Parathyroid adenoma (tissue), 2 donors: ENCODE results near the gene OASL.
"Not testable (repeated sequence)": the region's sequence is repeated elsewhere in the genome, so short reads cannot be mapped to it uniquely, and the experiment has no call there.

Experiments used
- H2AFZ ChIP-seq: fragments of 300-600 bp; sonication (generic); one replicate; pipeline ENCODE4 v1.7.0; 2017; ENCODE audit warnings: antibody characterized with exemption, mild to moderate bottlenecking
- H3K27ac ChIP-seq: fragments of 300-600 bp; sonication (generic); one replicate; pipeline ENCODE4 v1.7.0; 2017
- H3K27me3 ChIP-seq: fragments of 300-600 bp; sonication (generic); one replicate; pipeline ENCODE4 v1.7.0; 2017; ENCODE audit warnings: low read length; ENCODE audit not compliant: control insufficient read depth, insufficient read depth
- H3K36me3 ChIP-seq: fragments of 300-600 bp; sonication (generic); one replicate; pipeline ENCODE4 v1.7.0; 2017; ENCODE audit warnings: low read length; ENCODE audit not compliant: control insufficient read depth, insufficient read depth
- H3K4me1 ChIP-seq: fragments of 300-600 bp; sonication (generic); one replicate; pipeline ENCODE4 v1.7.0; 2017; ENCODE audit warnings: control low read depth
- H3K4me2 ChIP-seq: fragments of 300-600 bp; sonication (generic); one replicate; pipeline ENCODE4 v1.7.0; 2017; ENCODE audit warnings: low read length
- H3K4me3 ChIP-seq: fragments of 300-600 bp; sonication (generic); one replicate; pipeline ENCODE4 v1.7.0; 2017; ENCODE audit warnings: low read depth, low read length
- H3K79me2 ChIP-seq: fragments of 300-600 bp; sonication (generic); one replicate; pipeline ENCODE4 v1.7.0; 2017; ENCODE audit warnings: control low read depth
- H3K9ac ChIP-seq: fragments of 300-600 bp; sonication (generic); one replicate; pipeline ENCODE4 v1.7.0; 2017; ENCODE audit warnings: mild to moderate bottlenecking
- H3K9me3 ChIP-seq: fragments of 300-600 bp; sonication (generic); one replicate; pipeline ENCODE4 v1.7.0; 2017; ENCODE audit warnings: low read length; ENCODE audit not compliant: control insufficient read depth
- CTCF ChIP-seq: fragments of 300-600 bp; sonication (generic); IDR thresholded peaks from one replicate; pipeline ENCODE4 v1.7.0; 2017; ENCODE audit warnings: antibody characterized with exemption, mild to moderate bottlenecking
- donor health status: primary hyperparathyroidism.

Gene OASL

GRCh38 chr12:121057794-121058193, 18.7 kb upstream of the OASL start:
- no peak for TF ChIP-seq CTCF
- Histone ChIP-seq H3K9me3 (no peaks in the 10 kb centered on the region), H3K27me3 (no peaks in the 10 kb centered on the region), H3K9ac (no peak overlapping the region), H3K79me2 (no peaks in the 10 kb centered on the region), H3K36me3 (no peaks in the 10 kb centered on the region), H3K4me1 (no peaks in the 10 kb centered on the region), H3K4me2 (no peak overlapping the region), H2AFZ (no peak overlapping the region), H3K4me3 (no peak overlapping the region), H3K27ac (no peak overlapping the region)

GRCh38 chr12:121053706-121054105, 14.7 kb upstream of the OASL start:
- H3K4me3 ChIP-seq: no peak overlapping the region
- H3K4me2 ChIP-seq: no peak overlapping the region
- no peak for TF ChIP-seq CTCF
- no peaks in the 10 kb centered on the region for H3K36me3 ChIP-seq
- no peaks in the 10 kb centered on the region for H3K79me2 ChIP-seq
- no peak overlapping the region for H3K27ac ChIP-seq
- no peaks in the 10 kb centered on the region for H3K9me3 ChIP-seq
- no peak overlapping the region for H2AFZ ChIP-seq
- no peaks in the 10 kb centered on the region for H3K4me1 ChIP-seq
- no peaks in the 10 kb centered on the region for H3K27me3 ChIP-seq
- H3K9ac ChIP-seq: no peak overlapping the region

- TF ChIP-seq CTCF: no peak
- Histone ChIP-seq H3K36me3 (no peaks in the 10 kb centered on the region), H2AFZ (no peak overlapping the region), H3K9me3 (no peaks in the 10 kb centered on the region), H3K79me2 (no peaks in the 10 kb centered on the region), H3K9ac (no peak overlapping the region), H3K4me3 (no peak overlapping the region), H3K27me3 (no peaks in the 10 kb centered on the region), H3K4me1 (no peaks in the 10 kb centered on the region), H3K27ac (no peak overlapping the region), H3K4me2 (no peak overlapping the region)
Measured at GRCh38 chr12:121050725-121051124, 11.7 kb upstream of the OASL start.

GRCh38 chr12:121048442-121048841, 9.4 kb upstream of the OASL start:
- no peaks in the 10 kb centered on the region for H3K36me3 ChIP-seq
- H3K27me3 ChIP-seq: no peaks in the 10 kb centered on the region
- H3K4me3 ChIP-seq: no peak overlapping the region
- H3K4me1 ChIP-seq: no peaks in the 10 kb centered on the region
- H3K9me3 ChIP-seq: no peaks in the 10 kb centered on the region
- no peak overlapping the region for H3K4me2 ChIP-seq
- no peak for TF ChIP-seq CTCF
- H2AFZ ChIP-seq: no peak overlapping the region
- no peak overlapping the region for H3K9ac ChIP-seq
- H3K79me2 ChIP-seq: no peaks in the 10 kb centered on the region
- H3K27ac ChIP-seq: no peak overlapping the region

GRCh38 chr12:121047400-121047799, 8.4 kb upstream of the OASL start:
- not testable (repeated sequence) for H3K79me2 ChIP-seq, H3K4me1 ChIP-seq, H3K4me3 ChIP-seq, H3K9me3 ChIP-seq, H2AFZ ChIP-seq, H3K27ac ChIP-seq, H3K4me2 ChIP-seq, H3K9ac ChIP-seq, H3K36me3 ChIP-seq, H3K27me3 ChIP-seq
